NB4 (cell line): Measurements from ENCODE around the gene ENAH.

ENCODE experiments used
- CTCF ChIP-seq: IDR thresholded peaks from one replicate; pipeline ENCODE4 v1.5.1; 2012; ENCODE audit warnings: low read depth, low read length
- MAX ChIP-seq: IDR thresholded peaks from 2 replicates; pipeline ENCODE4 v1.6.1; 2011; ENCODE audit warnings: low read depth, low read length
- MYC ChIP-seq: IDR thresholded peaks from 2 replicates; pipeline ENCODE4 v1.6.1; 2011; ENCODE audit warnings: low read depth, low read length
- POLR2A ChIP-seq: IDR thresholded peaks from 2 replicates; pipeline ENCODE4 v1.6.1; 2011; ENCODE audit warnings: mild to moderate bottlenecking; ENCODE audit not compliant: insufficient read length; ENCODE audit errors: extremely low read depth

- TF ChIP-seq CTCF, result no peak
- no peak for TF ChIP-seq POLR2A
- TF ChIP-seq MYC, result no peak
- no peak for TF ChIP-seq MAX
Observed at GRCh38 chr1:225668222-225668621, 15.3 kb upstream of the ENAH start.
